Tibial nerve (tissue), 4 donors: ENCODE data around the gene MOB3A.

ENCODE experiments used
- EP300 ChIP-seq, 2 donors: sonication (generic); formaldehyde crosslinking; IDR thresholded peaks; one replicate each; pipeline ENCODE4 v1.6.1; 2017; ENCODE audit warnings: antibody characterized with exemption in 2 of 2, mild to moderate bottlenecking in 1 of 2
- TF ChIP-seq, protein P1 (sequence below), 5 experiments: fragments of 200-600 bp in 3 of 5; fragments of 450-650 bp in 2 of 5; sonication (generic) in 3 of 5; IDR thresholded peaks; one replicate each; pipeline ENCODE4 v1.5.1; 2016 to 2019; ENCODE audit warnings: antibody characterized with exemption in 5 of 5, mild to moderate bottlenecking in 3 of 5, moderate library complexity in 2 of 5

- TF ChIP-seq, protein P1, sequence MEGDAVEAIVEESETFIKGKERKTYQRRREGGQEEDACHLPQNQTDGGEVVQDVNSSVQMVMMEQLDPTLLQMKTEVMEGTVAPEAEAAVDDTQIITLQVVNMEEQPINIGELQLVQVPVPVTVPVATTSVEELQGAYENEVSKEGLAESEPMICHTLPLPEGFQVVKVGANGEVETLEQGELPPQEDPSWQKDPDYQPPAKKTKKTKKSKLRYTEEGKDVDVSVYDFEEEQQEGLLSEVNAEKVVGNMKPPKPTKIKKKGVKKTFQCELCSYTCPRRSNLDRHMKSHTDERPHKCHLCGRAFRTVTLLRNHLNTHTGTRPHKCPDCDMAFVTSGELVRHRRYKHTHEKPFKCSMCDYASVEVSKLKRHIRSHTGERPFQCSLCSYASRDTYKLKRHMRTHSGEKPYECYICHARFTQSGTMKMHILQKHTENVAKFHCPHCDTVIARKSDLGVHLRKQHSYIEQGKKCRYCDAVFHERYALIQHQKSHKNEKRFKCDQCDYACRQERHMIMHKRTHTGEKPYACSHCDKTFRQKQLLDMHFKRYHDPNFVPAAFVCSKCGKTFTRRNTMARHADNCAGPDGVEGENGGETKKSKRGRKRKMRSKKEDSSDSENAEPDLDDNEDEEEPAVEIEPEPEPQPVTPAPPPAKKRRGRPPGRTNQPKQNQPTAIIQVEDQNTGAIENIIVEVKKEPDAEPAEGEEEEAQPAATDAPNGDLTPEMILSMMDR (IDR thresholded peaks at IDR 0.05), result no peak
- no peak for TF ChIP-seq EP300 (IDR thresholded peaks at IDR 0.05)
Measured at GRCh38 chr19:2089001-2089711, 7.0 kb downstream of the MOB3A start.
